GM23338 (cell line): ENCODE measurements around the gene TPO. TPM values are rescaled to one million over a fixed set of nuclear protein-coding genes. Genes with fewer than 3 reads are reported as not detected.

Experiments used
- CTCF ChIP-seq, 2 experiments: fragments of 200-600 bp in 1 of 2; sonication (generic) in 1 of 2; conservative IDR thresholded peaks; 2 replicates each; pipeline versions ENCODE4 v1.5.1 to v1.6.1; 2016 to 2017; ENCODE audit warnings: antibody characterized with exemption in 2 of 2, low read depth in 2 of 2, mild to moderate bottlenecking in 2 of 2, moderate library complexity in 1 of 2
- EZH2 ChIP-seq: fragments of 200-600 bp; sonication (generic); IDR thresholded peaks from one replicate; pipeline ENCODE4 v1.8.0; 2017; ENCODE audit warnings: antibody characterized with exemption, mild to moderate bottlenecking, low read depth; ENCODE audit not compliant: unreplicated experiment
- EZH2phosphoT487 ChIP-seq: fragments of 200-600 bp; sonication (generic); IDR thresholded peaks from one replicate; pipeline ENCODE4 v1.8.1; 2018; ENCODE audit warnings: antibody characterized with exemption; ENCODE audit not compliant: unreplicated experiment
- NANOG ChIP-seq: IDR thresholded peaks from 2 replicates; pipeline ENCODE4 v1.6.1; 2016; ENCODE audit warnings: antibody characterized with exemption, borderline replicate concordance
- ZNF114 ChIP-seq: fragments of 250-450 bp; sonication (Bioruptor Pico); IDR thresholded peaks from 2 replicates; pipeline ENCODE4 v1.5.0; 2020; ENCODE audit warnings: mild to moderate bottlenecking, moderate library complexity
- polyA plus RNA-seq: library from polyadenylated mRNA; unstranded; fragments of >200 nt; fragmentation: Nextera tagmentation; extraction: Ambion mirVana; gene quantifications from 2 replicates; pipeline ENCODE4 v1.2.1, GENCODE V29; 2016
- total RNA-seq: library from RNA; depleted of rRNA; stranded (reverse); fragments of >200 nt; shearing (Covaris generic); gene quantifications from 2 replicates; pipeline ENCODE4 v1.2.3, GENCODE V29; 2014
- TF ChIP-seq, protein P1 (sequence below): fragments of 250-450 bp; sonication (Bioruptor Pico); IDR thresholded peaks from 2 replicates; pipeline ENCODE4 v1.5.0; 2020; ENCODE audit warnings: mild to moderate bottlenecking, moderate library complexity
- TF ChIP-seq, protein P2 (sequence below): IDR thresholded peaks from one replicate; pipeline ENCODE4 v1.6.1; 2018; ENCODE audit warnings: antibody characterized with exemption; ENCODE audit not compliant: unreplicated experiment

The TPO gene
- total and polyA plus RNA-seq, 2 experiments from 2014 or later: 0.74 TPM; not detected in 1

DNA sequence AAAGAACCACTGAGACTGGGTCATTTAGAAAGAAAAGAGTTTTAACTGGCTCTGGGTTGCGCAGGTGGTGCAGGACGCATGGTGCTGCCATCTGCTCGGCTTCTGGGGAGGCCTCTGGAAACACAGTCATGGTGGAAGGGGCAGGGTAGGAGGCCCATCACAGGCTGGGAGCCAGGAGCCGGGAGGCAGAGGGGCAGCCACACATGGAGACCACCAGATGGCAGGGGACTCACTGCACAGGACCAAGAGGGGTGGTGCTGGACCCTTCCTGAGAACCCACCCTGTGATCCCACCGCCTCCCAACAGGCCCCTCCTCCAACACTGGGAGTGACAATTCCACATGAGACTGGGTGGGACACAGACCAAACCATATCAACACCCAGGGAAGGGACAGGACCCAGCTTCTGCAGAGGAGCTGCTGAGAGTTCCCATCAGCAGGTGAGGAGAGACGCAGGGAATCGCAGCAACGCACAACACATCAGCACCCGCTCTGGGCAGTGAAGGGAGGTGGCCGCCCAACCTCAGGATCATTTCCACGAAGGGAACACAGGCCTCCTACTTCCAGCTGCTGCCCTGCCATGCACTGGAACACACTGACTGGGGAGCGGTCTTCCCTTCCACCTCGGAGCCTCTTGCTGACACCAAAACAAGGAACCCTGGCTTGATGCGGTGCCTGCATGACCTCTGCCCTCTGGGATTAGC is 130.7 kb downstream of the TPO start (continued):
- TF ChIP-seq, protein P1, sequence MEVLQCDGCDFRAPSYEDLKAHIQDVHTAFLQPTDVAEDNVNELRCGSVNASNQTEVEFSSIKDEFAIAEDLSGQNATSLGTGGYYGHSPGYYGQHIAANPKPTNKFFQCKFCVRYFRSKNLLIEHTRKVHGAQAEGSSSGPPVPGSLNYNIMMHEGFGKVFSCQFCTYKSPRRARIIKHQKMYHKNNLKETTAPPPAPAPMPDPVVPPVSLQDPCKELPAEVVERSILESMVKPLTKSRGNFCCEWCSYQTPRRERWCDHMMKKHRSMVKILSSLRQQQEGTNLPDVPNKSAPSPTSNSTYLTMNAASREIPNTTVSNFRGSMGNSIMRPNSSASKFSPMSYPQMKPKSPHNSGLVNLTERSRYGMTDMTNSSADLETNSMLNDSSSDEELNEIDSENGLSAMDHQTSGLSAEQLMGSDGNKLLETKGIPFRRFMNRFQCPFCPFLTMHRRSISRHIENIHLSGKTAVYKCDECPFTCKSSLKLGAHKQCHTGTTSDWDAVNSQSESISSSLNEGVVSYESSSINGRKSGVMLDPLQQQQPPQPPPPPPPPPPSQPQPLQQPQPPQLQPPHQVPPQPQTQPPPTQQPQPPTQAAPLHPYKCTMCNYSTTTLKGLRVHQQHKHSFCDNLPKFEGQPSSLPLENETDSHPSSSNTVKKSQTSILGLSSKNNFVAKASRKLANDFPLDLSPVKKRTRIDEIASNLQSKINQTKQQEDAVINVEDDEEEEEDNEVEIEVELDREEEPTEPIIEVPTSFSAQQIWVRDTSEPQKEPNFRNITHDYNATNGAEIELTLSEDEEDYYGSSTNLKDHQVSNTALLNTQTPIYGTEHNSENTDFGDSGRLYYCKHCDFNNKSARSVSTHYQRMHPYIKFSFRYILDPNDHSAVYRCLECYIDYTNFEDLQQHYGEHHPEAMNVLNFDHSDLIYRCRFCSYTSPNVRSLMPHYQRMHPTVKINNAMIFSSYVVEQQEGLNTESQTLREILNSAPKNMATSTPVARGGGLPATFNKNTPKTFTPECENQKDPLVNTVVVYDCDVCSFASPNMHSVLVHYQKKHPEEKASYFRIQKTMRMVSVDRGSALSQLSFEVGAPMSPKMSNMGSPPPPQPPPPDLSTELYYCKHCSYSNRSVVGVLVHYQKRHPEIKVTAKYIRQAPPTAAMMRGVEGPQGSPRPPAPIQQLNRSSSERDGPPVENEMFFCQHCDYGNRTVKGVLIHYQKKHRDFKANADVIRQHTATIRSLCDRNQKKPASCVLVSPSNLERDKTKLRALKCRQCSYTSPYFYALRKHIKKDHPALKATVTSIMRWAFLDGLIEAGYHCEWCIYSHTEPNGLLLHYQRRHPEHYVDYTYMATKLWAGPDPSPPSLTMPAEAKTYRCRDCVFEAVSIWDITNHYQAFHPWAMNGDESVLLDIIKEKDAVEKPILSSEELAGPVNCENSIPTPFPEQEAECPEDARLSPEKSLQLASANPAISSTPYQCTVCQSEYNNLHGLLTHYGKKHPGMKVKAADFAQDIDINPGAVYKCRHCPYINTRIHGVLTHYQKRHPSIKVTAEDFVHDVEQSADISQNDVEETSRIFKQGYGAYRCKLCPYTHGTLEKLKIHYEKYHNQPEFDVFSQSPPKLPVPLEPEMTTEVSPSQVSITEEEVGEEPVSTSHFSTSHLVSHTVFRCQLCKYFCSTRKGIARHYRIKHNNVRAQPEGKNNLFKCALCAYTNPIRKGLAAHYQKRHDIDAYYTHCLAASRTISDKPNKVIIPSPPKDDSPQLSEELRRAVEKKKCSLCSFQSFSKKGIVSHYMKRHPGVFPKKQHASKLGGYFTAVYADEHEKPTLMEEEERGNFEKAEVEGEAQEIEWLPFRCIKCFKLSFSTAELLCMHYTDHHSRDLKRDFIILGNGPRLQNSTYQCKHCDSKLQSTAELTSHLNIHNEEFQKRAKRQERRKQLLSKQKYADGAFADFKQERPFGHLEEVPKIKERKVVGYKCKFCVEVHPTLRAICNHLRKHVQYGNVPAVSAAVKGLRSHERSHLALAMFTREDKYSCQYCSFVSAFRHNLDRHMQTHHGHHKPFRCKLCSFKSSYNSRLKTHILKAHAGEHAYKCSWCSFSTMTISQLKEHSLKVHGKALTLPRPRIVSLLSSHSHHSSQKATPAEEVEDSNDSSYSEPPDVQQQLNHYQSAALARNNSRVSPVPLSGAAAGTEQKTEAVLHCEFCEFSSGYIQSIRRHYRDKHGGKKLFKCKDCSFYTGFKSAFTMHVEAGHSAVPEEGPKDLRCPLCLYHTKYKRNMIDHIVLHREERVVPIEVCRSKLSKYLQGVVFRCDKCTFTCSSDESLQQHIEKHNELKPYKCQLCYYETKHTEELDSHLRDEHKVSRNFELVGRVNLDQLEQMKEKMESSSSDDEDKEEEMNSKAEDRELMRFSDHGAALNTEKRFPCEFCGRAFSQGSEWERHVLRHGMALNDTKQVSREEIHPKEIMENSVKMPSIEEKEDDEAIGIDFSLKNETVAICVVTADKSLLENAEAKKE: no peak
- TF ChIP-seq, protein P2, sequence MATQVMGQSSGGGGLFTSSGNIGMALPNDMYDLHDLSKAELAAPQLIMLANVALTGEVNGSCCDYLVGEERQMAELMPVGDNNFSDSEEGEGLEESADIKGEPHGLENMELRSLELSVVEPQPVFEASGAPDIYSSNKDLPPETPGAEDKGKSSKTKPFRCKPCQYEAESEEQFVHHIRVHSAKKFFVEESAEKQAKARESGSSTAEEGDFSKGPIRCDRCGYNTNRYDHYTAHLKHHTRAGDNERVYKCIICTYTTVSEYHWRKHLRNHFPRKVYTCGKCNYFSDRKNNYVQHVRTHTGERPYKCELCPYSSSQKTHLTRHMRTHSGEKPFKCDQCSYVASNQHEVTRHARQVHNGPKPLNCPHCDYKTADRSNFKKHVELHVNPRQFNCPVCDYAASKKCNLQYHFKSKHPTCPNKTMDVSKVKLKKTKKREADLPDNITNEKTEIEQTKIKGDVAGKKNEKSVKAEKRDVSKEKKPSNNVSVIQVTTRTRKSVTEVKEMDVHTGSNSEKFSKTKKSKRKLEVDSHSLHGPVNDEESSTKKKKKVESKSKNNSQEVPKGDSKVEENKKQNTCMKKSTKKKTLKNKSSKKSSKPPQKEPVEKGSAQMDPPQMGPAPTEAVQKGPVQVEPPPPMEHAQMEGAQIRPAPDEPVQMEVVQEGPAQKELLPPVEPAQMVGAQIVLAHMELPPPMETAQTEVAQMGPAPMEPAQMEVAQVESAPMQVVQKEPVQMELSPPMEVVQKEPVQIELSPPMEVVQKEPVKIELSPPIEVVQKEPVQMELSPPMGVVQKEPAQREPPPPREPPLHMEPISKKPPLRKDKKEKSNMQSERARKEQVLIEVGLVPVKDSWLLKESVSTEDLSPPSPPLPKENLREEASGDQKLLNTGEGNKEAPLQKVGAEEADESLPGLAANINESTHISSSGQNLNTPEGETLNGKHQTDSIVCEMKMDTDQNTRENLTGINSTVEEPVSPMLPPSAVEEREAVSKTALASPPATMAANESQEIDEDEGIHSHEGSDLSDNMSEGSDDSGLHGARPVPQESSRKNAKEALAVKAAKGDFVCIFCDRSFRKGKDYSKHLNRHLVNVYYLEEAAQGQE: no peak
- no peak for TF ChIP-seq EZH2phosphoT487
- no peak for TF ChIP-seq NANOG
- TF ChIP-seq CTCF (conservative IDR thresholded peaks at IDR 0.05; ENCODE audit: low read depth in 2 of 2): no peak
- no peak for TF ChIP-seq EZH2
- no peak for TF ChIP-seq ZNF114 (CRISPR knock-in tag)
